Measurements from ENCODE around the gene CREB3L2. TPM values are rescaled to one million over a fixed set of nuclear protein-coding genes. Genes with fewer than 3 reads are reported as not detected.

CREB3L2 gene
- total and polyA plus RNA-seq, 2 of the 8 experiments (the other 6 are each of a cell fraction or from before 2014, with no cell fraction given) = 14.4 to 48.3 TPM

GRCh38 chr7:138002096-138002827, 376 bp upstream of the CREB3L2 start:
- FAIRE-seq (peak; percentile 85), DNase-seq (ENCODE audit: low read depth in 1 of 2, low spot score in 2 of 2) (peak; percentile 98)
- Histone ChIP-seq H2BK15ac (ENCODE audit: low read length) (no peak overlapping the region), H3K79me2 (ENCODE audit: control insufficient read depth in 1 of 2, insufficient read depth in 2 of 2, low read length in 2 of 2) (peaks cover 14 to 42% of the 10 kb centered on the region in 2 experiments), H3K27ac (ENCODE audit: low read depth, low read length) (no peak overlapping the region), H3K4ac (replicated peaks; ENCODE audit: insufficient read length, low read depth, low read length) (no peak overlapping the region), H2AK5ac (ENCODE audit: low read depth, low read length) (no peak overlapping the region), H3K4me2 (ENCODE audit: insufficient read depth in 1 of 2, low read depth in 2 of 2, low read length in 2 of 2) (peak overlapping the region; percentile 83 to 98; a peak in 2 of 4 replicates), H3K27me3 (replicated peaks in 1 of 4; ENCODE audit: control insufficient read depth in 3 of 4, extremely low read depth in 1 of 4, insufficient read depth in 3 of 4, low read length in 3 of 4) (no peaks in the 10 kb centered on the region), H2BK20ac (ENCODE audit: low read length) (no peak overlapping the region), H3K14ac (ENCODE audit: insufficient read length) (no peak overlapping the region), H2AFZ (ENCODE audit: low read length) (peak overlapping the region; percentile 91), H3K56ac (replicated peaks; ENCODE audit: insufficient read length, low read depth, low read length) (no peak overlapping the region), H2BK12ac (ENCODE audit: low read depth, low read length) (no peak overlapping the region), H4K20me1 (replicated peaks in 1 of 2; ENCODE audit: control insufficient read depth in 1 of 2, insufficient read depth in 2 of 2, low read length in 2 of 2) (peaks cover 0 to 4% of the 10 kb centered on the region in 2 experiments), H3K9ac (replicated peaks in 1 of 4; ENCODE audit: extremely low read depth in 1 of 4, low read depth in 3 of 4, low read length in 3 of 4) (peak overlapping the region in 2 of 4 experiments; percentile 69 to 73; a peak in 2 of 7 replicates), H3K36me3 (ENCODE audit: control insufficient read depth in 2 of 4, insufficient read depth in 4 of 4, low read length in 3 of 4) (no peaks in the 10 kb centered on the region), H4K91ac (replicated peaks; ENCODE audit: insufficient read length, low read length) (no peak overlapping the region), H3K4me1 (replicated peaks in 1 of 4; ENCODE audit: control insufficient read depth in 3 of 4, insufficient read depth in 4 of 4, low read length in 3 of 4) (peaks cover 0 to 11% (median 8%) of the 10 kb centered on the region in 4 experiments; a peak in 5 of 7 replicates), H2BK120ac (replicated peaks; ENCODE audit: low read depth, low read length) (no peak overlapping the region), H3K23ac (ENCODE audit: insufficient read length) (no peak overlapping the region), H4K8ac (ENCODE audit: extremely low read depth, insufficient read depth, low read length) (no peak overlapping the region), H3K18ac (ENCODE audit: extremely low read depth, low read length) (no peak overlapping the region), H3K79me1 (ENCODE audit: low read depth, low read length) (0 out of 2 replicates have a peak, but pooled peaks cover 2% of the 10 kb centered on the region), H2BK5ac (ENCODE audit: low read depth, low read length) (0 out of 2 replicates have a peak overlapping the region, but pooled peaks have one; percentile 71), H3K4me3 (ENCODE audit: extremely low read depth in 1 of 4, insufficient read depth in 2 of 4, low read depth in 3 of 4, low read length in 4 of 4) (peak overlapping the region; percentile 87 to 95 (median 92)), H3K9me3 (ENCODE audit: insufficient read depth in 2 of 2, low read depth in 1 of 2, low read length in 1 of 2) (no peaks in the 10 kb centered on the region), H4K5ac (ENCODE audit: insufficient read length, low read depth, low read length) (peak overlapping the region; percentile 80), H3K23me2 (ENCODE audit: low read depth, low read length) (peaks cover 8% of the 10 kb centered on the region)
- 5% methylated on average over 28 of the region's 28 CpGs; no CpG with 5 or more reads in 1 of the 2 experiments for WGBS, 2 experiments (ENCODE audit: extremely low coverage in 1 of 2, insufficient coverage in 1 of 2, insufficient read length in 1 of 2, insufficient replicate concordance in 2 of 2, low coverage in 1 of 2, low lambda C conversion rate in 2 of 2, missing lambda C conversion rate in 1 of 2)
- ChIA-PET CTCF (ENCODE audit: partially characterized antibody) (interaction anchor here (0.5 to 14.1 kb wide), 35 partner anchors 8 to 1866 kb away, joined by 3 to 167 read pairs (median 4); no protein-coding TSS in a partner anchor), POLR2A (ENCODE audit: partially characterized antibody) (interaction anchor here (0.5 to 1.6 kb wide), 7 partner anchors 10 to 467 kb away, joined by 3 to 5 read pairs (median 3); partner anchors contain the start of gene TRIM24)
- TF ChIP-seq HDAC6 (IDR thresholded peaks at IDR 0.05; ENCODE audit: low read depth, low read length) = no peak
- TF ChIP-seq SP2 (IDR thresholded peaks at IDR 0.05; ENCODE audit: low read length) = peak; percentile 84
- peak; percentile 59; the same call in 1 of the 2 replicates for TF ChIP-seq JUND (IDR thresholded peaks at IDR 0.05; ENCODE audit: low read length)
- peak; percentile 55 to 65 for TF ChIP-seq RAD21 (IDR thresholded peaks at IDR 0.05 in 1 of 2, conservative IDR thresholded peaks at IDR 0.05 in 1 of 2; ENCODE audit: low read depth in 2 of 2, low read length in 2 of 2)
